ENCODE results near the gene SLC24A3. TPM values are rescaled to one million over a fixed set of nuclear protein-coding genes. Genes with fewer than 3 reads are reported as not detected.

SLC24A3 gene
- polyA plus RNA-seq, 4 donors = 1.6 to 4.0 (median 3.8) TPM; not detected in 1

GRCh38 chr20:19764207-19764606, 551.8 kb downstream of the SLC24A3 start:
- Histone ChIP-seq H3K27ac (ENCODE audit: low read depth in 1 of 3, low read length in 2 of 3) (no peak overlapping the region), H3K9me3 (ENCODE audit: control insufficient read depth in 2 of 2, insufficient read depth in 1 of 2, low read depth in 1 of 2, low read length in 1 of 2) (no peaks in the 10 kb centered on the region), H3K36me3 (ENCODE audit: control insufficient read depth in 3 of 3, insufficient read depth in 2 of 3, low read depth in 1 of 3, low read length in 3 of 3) (peaks cover 0 to 2% (median 0%) of the 10 kb centered on the region in 3 donors), H3K4me1 (ENCODE audit: control insufficient read depth in 3 of 3, insufficient read depth in 2 of 3, low read depth in 1 of 3, low read length in 2 of 3) (peaks cover 0 to 2% (median 2%) of the 10 kb centered on the region in 3 donors), H3K27me3 (ENCODE audit: control insufficient read depth in 3 of 3, insufficient read depth in 3 of 3, low read length in 3 of 3) (no peaks in the 10 kb centered on the region), H3K4me3 (ENCODE audit: low read depth in 1 of 3, low read length in 3 of 3) (no peak overlapping the region)
- FAIRE-seq (no peak), DNase-seq (peak in 1 of 2 donors; percentile 46)
- WGBS, 3 donors = 50 to 63% (median 54%) methylated on average over 8 of the region's 8 CpGs

DNA sequence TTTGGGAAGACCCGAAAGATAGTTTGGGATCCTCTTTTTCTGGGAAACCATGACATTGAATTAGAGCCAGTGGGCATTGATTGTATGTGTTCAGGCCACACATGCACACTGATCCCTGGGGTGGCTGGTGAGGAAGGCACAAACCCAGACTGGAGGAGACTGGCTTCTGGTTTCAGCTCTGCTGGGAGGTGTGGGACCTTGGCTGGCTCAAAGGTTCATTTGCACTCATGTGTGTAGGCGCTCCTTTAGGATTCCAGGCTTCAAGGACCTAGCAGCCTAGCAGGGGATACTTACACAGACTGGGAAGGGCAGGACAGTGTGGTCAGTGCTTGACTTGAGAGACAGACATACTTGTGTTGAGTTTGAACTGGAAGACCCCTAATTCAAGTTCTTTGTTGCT, 552.8 kb downstream of the SLC24A3 start:
- peak in 1 of 2 donors; percentile 46 for DNase-seq
- H3K4me3 ChIP-seq (ENCODE audit: low read depth in 1 of 3, low read length in 3 of 3) = no peak overlapping the region
- 84 to 85% (median 84%) methylated on average over 2 of the region's 2 CpGs for WGBS, 3 donors
- peaks cover 0 to 2% (median 2%) of the 10 kb centered on the region in 3 donors for H3K4me1 ChIP-seq (ENCODE audit: control insufficient read depth in 3 of 3, insufficient read depth in 2 of 3, low read depth in 1 of 3, low read length in 2 of 3)
- no peak for FAIRE-seq
- peaks cover 0 to 2% (median 0%) of the 10 kb centered on the region in 3 donors for H3K36me3 ChIP-seq (ENCODE audit: control insufficient read depth in 3 of 3, insufficient read depth in 2 of 3, low read depth in 1 of 3, low read length in 3 of 3)
- H3K27me3 ChIP-seq (ENCODE audit: control insufficient read depth in 3 of 3, insufficient read depth in 3 of 3, low read length in 3 of 3) = no peaks in the 10 kb centered on the region
- H3K9me3 ChIP-seq (ENCODE audit: control insufficient read depth in 2 of 2, insufficient read depth in 1 of 2, low read depth in 1 of 2, low read length in 1 of 2) = no peaks in the 10 kb centered on the region
- H3K27ac ChIP-seq (ENCODE audit: low read depth in 1 of 3, low read length in 2 of 3) = no peak overlapping the region

DNA sequence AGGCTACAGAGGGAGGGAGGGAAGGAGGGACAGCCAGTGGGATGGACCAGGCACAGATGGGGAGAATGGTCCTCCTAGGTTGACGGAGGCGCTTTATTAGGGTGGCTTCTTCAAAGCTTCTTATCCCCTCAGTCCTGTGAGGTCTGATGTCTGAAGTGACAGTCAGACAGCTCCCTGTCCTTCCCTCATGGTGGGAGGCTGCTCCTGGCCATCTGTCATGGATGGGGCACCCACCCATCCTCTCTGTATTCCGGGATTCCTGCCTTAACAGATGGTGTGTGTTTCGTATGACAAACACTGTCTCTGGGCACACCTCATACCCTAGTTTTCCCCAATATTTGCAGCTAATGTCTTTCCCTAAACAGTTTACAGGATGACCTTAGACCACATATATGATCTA, 553.5 kb downstream of the SLC24A3 start:
- no peak overlapping the region for H3K27ac ChIP-seq (ENCODE audit: low read depth in 1 of 3, low read length in 2 of 3)
- peaks cover 0 to 2% (median 2%) of the 10 kb centered on the region in 3 donors for H3K4me1 ChIP-seq (ENCODE audit: control insufficient read depth in 3 of 3, insufficient read depth in 2 of 3, low read depth in 1 of 3, low read length in 2 of 3)
- no peak for DNase-seq
- FAIRE-seq = no peak
- no peaks in the 10 kb centered on the region for H3K9me3 ChIP-seq (ENCODE audit: control insufficient read depth in 2 of 2, insufficient read depth in 1 of 2, low read depth in 1 of 2, low read length in 1 of 2)
- no peak overlapping the region for H3K4me3 ChIP-seq (ENCODE audit: low read depth in 1 of 3, low read length in 3 of 3)
- WGBS, 3 donors = 87 to 92% (median 90%) methylated on average over 4 of the region's 4 CpGs
- no peaks in the 10 kb centered on the region for H3K27me3 ChIP-seq (ENCODE audit: control insufficient read depth in 3 of 3, insufficient read depth in 3 of 3, low read length in 3 of 3)
- peaks cover 0 to 2% (median 0%) of the 10 kb centered on the region in 3 donors for H3K36me3 ChIP-seq (ENCODE audit: control insufficient read depth in 3 of 3, insufficient read depth in 2 of 3, low read depth in 1 of 3, low read length in 3 of 3)

GRCh38 chr20:19767070-19767469, 554.6 kb downstream of the SLC24A3 start:
- FAIRE-seq = no peak
- Histone ChIP-seq H3K4me3 (ENCODE audit: low read depth in 1 of 3, low read length in 3 of 3) (no peak overlapping the region), H3K9me3 (ENCODE audit: control insufficient read depth in 2 of 2, insufficient read depth in 1 of 2, low read depth in 1 of 2, low read length in 1 of 2) (no peaks in the 10 kb centered on the region), H3K27me3 (ENCODE audit: control insufficient read depth in 3 of 3, insufficient read depth in 3 of 3, low read length in 3 of 3) (no peaks in the 10 kb centered on the region), H3K27ac (ENCODE audit: low read depth in 1 of 3, low read length in 2 of 3) (no peak overlapping the region), H3K36me3 (ENCODE audit: control insufficient read depth in 3 of 3, insufficient read depth in 2 of 3, low read depth in 1 of 3, low read length in 3 of 3) (peaks cover 0 to 5% (median 0%) of the 10 kb centered on the region in 3 donors), H3K4me1 (ENCODE audit: control insufficient read depth in 3 of 3, insufficient read depth in 2 of 3, low read depth in 1 of 3, low read length in 2 of 3) (peaks cover 0 to 2% (median 2%) of the 10 kb centered on the region in 3 donors)
- no peak for DNase-seq
- WGBS, 3 donors = 73 to 81% (median 79%) methylated on average over 4 of the region's 4 CpGs

- Histone ChIP-seq H3K27ac (ENCODE audit: low read depth in 1 of 3, low read length in 2 of 3) (no peak overlapping the region), H3K27me3 (ENCODE audit: control insufficient read depth in 3 of 3, insufficient read depth in 3 of 3, low read length in 3 of 3) (no peaks in the 10 kb centered on the region), H3K36me3 (ENCODE audit: control insufficient read depth in 3 of 3, insufficient read depth in 2 of 3, low read depth in 1 of 3, low read length in 3 of 3) (peaks cover 0 to 6% (median 0%) of the 10 kb centered on the region in 3 donors), H3K9me3 (ENCODE audit: control insufficient read depth in 2 of 2, insufficient read depth in 1 of 2, low read depth in 1 of 2, low read length in 1 of 2) (no peaks in the 10 kb centered on the region), H3K4me3 (ENCODE audit: low read depth in 1 of 3, low read length in 3 of 3) (no peak overlapping the region), H3K4me1 (ENCODE audit: control insufficient read depth in 3 of 3, insufficient read depth in 2 of 3, low read depth in 1 of 3, low read length in 2 of 3) (peaks cover 0 to 2% (median 2%) of the 10 kb centered on the region in 3 donors)
- FAIRE-seq (no peak), DNase-seq (no peak)
- WGBS, 3 donors = 84 to 91% (median 88%) methylated on average over 7 of the region's 7 CpGs
Observed at GRCh38 chr20:19768325-19768842, 555.9 kb downstream of the SLC24A3 start.

DNA sequence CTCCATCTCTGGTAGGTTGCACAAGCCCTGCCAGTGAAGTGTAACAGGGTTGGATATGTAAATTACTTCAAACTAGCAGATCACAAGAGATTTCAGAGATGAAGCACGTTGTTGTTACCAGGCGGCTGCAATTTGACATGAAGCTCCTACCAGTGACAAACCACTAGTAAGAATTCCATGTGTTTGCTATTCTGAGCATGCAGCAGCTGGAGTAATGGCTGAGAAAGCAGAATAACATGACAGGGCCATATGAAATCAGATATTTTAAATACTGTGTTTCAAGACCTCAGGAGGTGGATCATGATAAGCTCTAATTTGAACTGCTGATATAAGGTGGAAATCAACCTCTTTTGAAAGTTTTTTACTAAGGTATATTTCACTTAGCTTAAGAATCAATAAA, 557.1 kb downstream of the SLC24A3 start:
- no peaks in the 10 kb centered on the region for H3K9me3 ChIP-seq (ENCODE audit: control insufficient read depth in 2 of 2, insufficient read depth in 1 of 2, low read depth in 1 of 2, low read length in 1 of 2)

DNA sequence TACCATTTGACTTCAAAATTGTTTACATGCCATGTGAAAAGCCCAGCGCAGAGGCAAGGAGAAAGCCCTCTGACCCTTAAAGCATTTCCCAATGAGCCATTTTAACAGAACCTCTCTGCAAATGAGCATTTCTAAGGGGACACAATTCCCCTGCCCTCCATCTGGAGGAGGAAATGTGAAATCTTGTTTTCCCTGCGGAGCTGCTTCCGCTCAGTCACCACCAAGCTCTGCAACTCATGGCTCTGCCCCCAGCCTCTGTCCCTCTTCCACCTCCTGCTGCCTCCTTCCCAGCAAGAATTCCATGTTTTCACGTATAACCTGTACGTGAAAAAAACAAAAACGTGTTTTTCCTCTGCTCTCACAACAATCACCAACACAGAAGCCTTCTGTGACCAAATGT, 557.9 kb downstream of the SLC24A3 start:
- Histone ChIP-seq H3K27ac (ENCODE audit: low read depth in 1 of 3, low read length in 2 of 3) (no peak overlapping the region), H3K4me3 (ENCODE audit: low read depth in 1 of 3, low read length in 3 of 3) (no peak overlapping the region), H3K9me3 (ENCODE audit: control insufficient read depth in 2 of 2, insufficient read depth in 1 of 2, low read depth in 1 of 2, low read length in 1 of 2) (no peaks in the 10 kb centered on the region), H3K36me3 (ENCODE audit: control insufficient read depth in 3 of 3, insufficient read depth in 2 of 3, low read depth in 1 of 3, low read length in 3 of 3) (peaks cover 0 to 6% (median 0%) of the 10 kb centered on the region in 3 donors), H3K27me3 (ENCODE audit: control insufficient read depth in 3 of 3, insufficient read depth in 3 of 3, low read length in 3 of 3) (no peaks in the 10 kb centered on the region), H3K4me1 (ENCODE audit: control insufficient read depth in 3 of 3, insufficient read depth in 2 of 3, low read depth in 1 of 3, low read length in 2 of 3) (peaks cover 0 to 12% (median 2%) of the 10 kb centered on the region in 3 donors)
- FAIRE-seq (no peak), DNase-seq (no peak)
- 81 to 88% (median 83%) methylated on average over 6 of the region's 6 CpGs for WGBS, 3 donors

More for the DNA sequence above, 557.1 kb downstream of the SLC24A3 start:
- whole genome bisulfite sequencing, 3 donors = 64 to 83% (median 76%) methylated on average over 2 of the region's 2 CpGs
- peaks cover 0 to 4% (median 0%) of the 10 kb centered on the region in 3 donors for H3K4me1 ChIP-seq (ENCODE audit: control insufficient read depth in 3 of 3, insufficient read depth in 2 of 3, low read depth in 1 of 3, low read length in 2 of 3)
- peaks cover 0 to 6% (median 0%) of the 10 kb centered on the region in 3 donors for H3K36me3 ChIP-seq (ENCODE audit: control insufficient read depth in 3 of 3, insufficient read depth in 2 of 3, low read depth in 1 of 3, low read length in 3 of 3)
- H3K4me3 ChIP-seq (ENCODE audit: low read depth in 1 of 3, low read length in 3 of 3) = no peak overlapping the region
- no peak overlapping the region for H3K27ac ChIP-seq (ENCODE audit: low read depth in 1 of 3, low read length in 2 of 3)
- FAIRE-seq (no peak), DNase-seq (no peak)
- no peaks in the 10 kb centered on the region for H3K27me3 ChIP-seq (ENCODE audit: control insufficient read depth in 3 of 3, insufficient read depth in 3 of 3, low read length in 3 of 3)

- FAIRE-seq = no peak
Observed at GRCh38 chr20:19771031-19771430, 558.6 kb downstream of the SLC24A3 start.

More at GRCh38 chr20:19771031-19771430, 558.6 kb downstream of the SLC24A3 start:
- no peaks in the 10 kb centered on the region for H3K9me3 ChIP-seq (ENCODE audit: control insufficient read depth in 2 of 2, insufficient read depth in 1 of 2, low read depth in 1 of 2, low read length in 1 of 2)
- H3K27ac ChIP-seq (ENCODE audit: low read depth in 1 of 3, low read length in 2 of 3) = no peak overlapping the region
- H3K27me3 ChIP-seq (ENCODE audit: control insufficient read depth in 3 of 3, insufficient read depth in 3 of 3, low read length in 3 of 3) = no peaks in the 10 kb centered on the region
- H3K36me3 ChIP-seq (ENCODE audit: control insufficient read depth in 3 of 3, insufficient read depth in 2 of 3, low read depth in 1 of 3, low read length in 3 of 3) = peaks cover 0 to 6% (median 0%) of the 10 kb centered on the region in 3 donors
- 86 to 95% (median 92%) methylated on average over 2 of the region's 2 CpGs for WGBS, 3 donors
- peaks cover 0 to 18% (median 6%) of the 10 kb centered on the region in 3 donors for H3K4me1 ChIP-seq (ENCODE audit: control insufficient read depth in 3 of 3, insufficient read depth in 2 of 3, low read depth in 1 of 3, low read length in 2 of 3)
- H3K4me3 ChIP-seq (ENCODE audit: low read depth in 1 of 3, low read length in 3 of 3) = no peak overlapping the region
- peak in 1 of 2 donors; percentile 23 for DNase-seq
